VCaP (cell line): ENCODE results near the gene PNMA5.
"Not testable (repeated sequence)": the region's sequence is repeated elsewhere in the genome, so short reads cannot be mapped to it uniquely, and the experiment has no call there.

Experiments
- H3K27ac ChIP-seq: fragments of 450-650 bp; 2 replicates; pipeline ENCODE4 v1.5.1; 2017
- CTCF ChIP-seq: fragments of 450-650 bp; conservative IDR thresholded peaks from 2 replicates; pipeline ENCODE4 v1.5.1; 2017; ENCODE audit warnings: mild to moderate bottlenecking, moderate library complexity

The PNMA5 gene

GRCh38 chrX:153004780-153005179 lies 10.9 kb upstream of the PNMA5 start:
- no peak for TF ChIP-seq CTCF
- H3K27ac ChIP-seq: no peak overlapping the region

GRCh38 chrX:153003981-153004380 lies 10.1 kb upstream of the PNMA5 start:
- H3K27ac ChIP-seq: no peak overlapping the region
- TF ChIP-seq CTCF: no peak

- not testable (repeated sequence) for H3K27ac ChIP-seq
These were observed 8.3 kb upstream of the PNMA5 start for GRCh38 chrX:153002182-153002581.

GRCh38 chrX:152997337-152997736 lies 3.4 kb upstream of the PNMA5 start:
- TF ChIP-seq CTCF: no peak
- no peak overlapping the region for H3K27ac ChIP-seq

- TF ChIP-seq CTCF: no peak
- H3K27ac ChIP-seq: no peak overlapping the region
These were observed 1.8 kb downstream of the PNMA5 start for GRCh38 chrX:152992115-152992514.

- TF ChIP-seq CTCF: no peak
- no peak overlapping the region for H3K27ac ChIP-seq
These were observed 2.8 kb downstream of the PNMA5 start for GRCh38 chrX:152991123-152991522.

- no peak overlapping the region for H3K27ac ChIP-seq
- TF ChIP-seq CTCF: no peak
These were observed 4.6 kb downstream of the PNMA5 start for GRCh38 chrX:152989292-152989658.

GRCh38 chrX:152988536-152989291 lies 5.2 kb downstream of the PNMA5 start:
- H3K27ac ChIP-seq: no peak overlapping the region
- no peak for TF ChIP-seq CTCF
